ENCODE results near the gene CHRM1. TPM values are rescaled to one million over a fixed set of nuclear protein-coding genes. Genes with fewer than 3 reads are reported as not detected.

The CHRM1 gene
- total and polyA plus RNA-seq, 5 donors, result 0.07 to 0.24 (median 0.09) TPM; not detected in 2

GRCh38 chr11:62917906-62918502 is 3.2 kb downstream of the CHRM1 start:
- H3K4me1 ChIP-seq (ENCODE audit: control insufficient read depth, insufficient read depth, low read length), result no peaks in the 10 kb centered on the region
- H3K9me3 ChIP-seq (ENCODE audit: control insufficient read depth, low read length), result no peaks in the 10 kb centered on the region
- intact Hi-C loops (cut with DNase I), result no loop called here
- no peak for DNase-seq
- ATAC-seq, result no peak
- 82% methylated on average over 11 of the region's 11 CpGs for WGBS
- no peaks in the 10 kb centered on the region for H3K27me3 ChIP-seq (ENCODE audit: control insufficient read depth, insufficient read depth)
- H3K4me3 ChIP-seq (ENCODE audit: low read length), result no peak overlapping the region
- no peak overlapping the region for H3K27ac ChIP-seq (ENCODE audit: low read length)

- intact Hi-C loops (cut with DNase I), result no loop called here
Measured at GRCh38 chr11:62914416-62914815, 6.7 kb downstream of the CHRM1 start.

GRCh38 chr11:62912268-62912667 is 8.9 kb downstream of the CHRM1 start:
- DNase-seq, result no peak
- no peak for ATAC-seq
- WGBS, result 91% methylated on average over 3 of the region's 3 CpGs

More at GRCh38 chr11:62914416-62914815, 6.7 kb downstream of the CHRM1 start:
- ATAC-seq (no peak), DNase-seq (no peak)
- 92% methylated on average over 1 of the region's 1 CpG for WGBS
- Histone ChIP-seq H3K4me3 (ENCODE audit: low read length) (no peak overlapping the region), H3K4me1 (ENCODE audit: control insufficient read depth, insufficient read depth, low read length) (no peaks in the 10 kb centered on the region), H3K9me3 (ENCODE audit: control insufficient read depth, low read length) (no peaks in the 10 kb centered on the region), H3K27me3 (ENCODE audit: control insufficient read depth, insufficient read depth) (no peaks in the 10 kb centered on the region), H3K27ac (ENCODE audit: low read length) (no peak overlapping the region)

GRCh38 chr11:62911137-62912130 is 9.7 kb downstream of the CHRM1 start:
- Histone ChIP-seq H3K4me1 (ENCODE audit: control insufficient read depth, insufficient read depth, low read length) (no peaks in the 10 kb centered on the region), H3K27me3 (ENCODE audit: control insufficient read depth, insufficient read depth) (no peaks in the 10 kb centered on the region), H3K4me3 (ENCODE audit: low read length) (no peak overlapping the region), H3K9me3 (ENCODE audit: control insufficient read depth, low read length) (no peaks in the 10 kb centered on the region), H3K27ac (ENCODE audit: low read length) (no peak overlapping the region)
- WGBS, result 84% methylated on average over 14 of the region's 14 CpGs
- no peak for DNase-seq
- intact Hi-C loops (cut with DNase I), result no loop called here
- no peak for ATAC-seq

More at GRCh38 chr11:62912268-62912667, 8.9 kb downstream of the CHRM1 start:
- Histone ChIP-seq H3K27me3 (ENCODE audit: control insufficient read depth, insufficient read depth) (no peaks in the 10 kb centered on the region), H3K4me1 (ENCODE audit: control insufficient read depth, insufficient read depth, low read length) (no peaks in the 10 kb centered on the region), H3K4me3 (ENCODE audit: low read length) (no peak overlapping the region), H3K9me3 (ENCODE audit: control insufficient read depth, low read length) (no peaks in the 10 kb centered on the region), H3K27ac (ENCODE audit: low read length) (no peak overlapping the region)
- intact Hi-C loops (cut with DNase I), result no loop called here

GRCh38 chr11:62910141-62910882 is 10.9 kb downstream of the CHRM1 start:
- 97% methylated on average over 27 of the region's 27 CpGs for WGBS
- DNase-seq (no peak), ATAC-seq (no peak)
- Histone ChIP-seq H3K27ac (ENCODE audit: low read length) (no peak overlapping the region), H3K27me3 (ENCODE audit: control insufficient read depth, insufficient read depth) (no peaks in the 10 kb centered on the region), H3K4me1 (ENCODE audit: control insufficient read depth, insufficient read depth, low read length) (no peaks in the 10 kb centered on the region), H3K9me3 (ENCODE audit: control insufficient read depth, low read length) (no peaks in the 10 kb centered on the region), H3K4me3 (ENCODE audit: low read length) (no peak overlapping the region)
- intact Hi-C loops (cut with DNase I), result no loop called here

GRCh38 chr11:62909107-62909894 is 11.9 kb downstream of the CHRM1 start:
- Histone ChIP-seq H3K27ac (ENCODE audit: low read length) (peak overlapping the region; percentile 15), H3K4me1 (ENCODE audit: control insufficient read depth, insufficient read depth, low read length) (no peaks in the 10 kb centered on the region), H3K9me3 (ENCODE audit: control insufficient read depth, low read length) (no peaks in the 10 kb centered on the region), H3K27me3 (ENCODE audit: control insufficient read depth, insufficient read depth) (no peaks in the 10 kb centered on the region), H3K4me3 (ENCODE audit: low read length) (no peak overlapping the region)
- WGBS, result 46% methylated on average over 24 of the region's 24 CpGs
- ATAC-seq, result peak; percentile 58 to 86
- DNase-seq, result peak; percentile 79 to 89 (median 87)
- intact Hi-C loops (cut with DNase I), result loop anchor here in 1 of 4 donors (2.0 kb wide), 1 partner anchor 116 kb away; no protein-coding TSS in a partner anchor

- intact Hi-C loops (cut with DNase I), result loop anchor here in 1 of 4 donors (2.0 kb wide), 1 partner anchor 116 kb away; no protein-coding TSS in a partner anchor
- ATAC-seq, result peak in 1 of 2 donors; percentile 3
- 62% methylated on average over 9 of the region's 9 CpGs for WGBS
- H3K9me3 ChIP-seq (ENCODE audit: control insufficient read depth, low read length), result no peaks in the 10 kb centered on the region
- DNase-seq, result no peak
- H3K4me1 ChIP-seq (ENCODE audit: control insufficient read depth, insufficient read depth, low read length), result no peaks in the 10 kb centered on the region
- no peak overlapping the region for H3K4me3 ChIP-seq (ENCODE audit: low read length)
- no peak overlapping the region for H3K27ac ChIP-seq (ENCODE audit: low read length)
- no peaks in the 10 kb centered on the region for H3K27me3 ChIP-seq (ENCODE audit: control insufficient read depth, insufficient read depth)
Measured at GRCh38 chr11:62908468-62909072, 12.6 kb downstream of the CHRM1 start.

- intact Hi-C loops (cut with DNase I), result loop anchor here in 3 of 4 donors (1.0 to 2.0 kb wide), 3 partner anchors 117 to 119 kb away; no protein-coding TSS in a partner anchor
- Histone ChIP-seq H3K27me3 (ENCODE audit: control insufficient read depth, insufficient read depth) (no peaks in the 10 kb centered on the region), H3K4me3 (ENCODE audit: low read length) (no peak overlapping the region), H3K4me1 (ENCODE audit: control insufficient read depth, insufficient read depth, low read length) (no peaks in the 10 kb centered on the region), H3K27ac (ENCODE audit: low read length) (peak overlapping the region; percentile 43), H3K9me3 (ENCODE audit: control insufficient read depth, low read length) (no peaks in the 10 kb centered on the region)
- DNase-seq (peak; percentile 71 to 89 (median 88)), ATAC-seq (peak; percentile 74 to 77)
- WGBS, result 16% methylated on average over 14 of the region's 14 CpGs
Measured at GRCh38 chr11:62905927-62906531, 15.1 kb downstream of the CHRM1 start.

GRCh38 chr11:62905296-62905695 is 15.9 kb downstream of the CHRM1 start:
- intact Hi-C loops (cut with DNase I), result no loop called here
- Histone ChIP-seq H3K4me3 (ENCODE audit: low read length) (no peak overlapping the region), H3K27me3 (ENCODE audit: control insufficient read depth, insufficient read depth) (no peaks in the 10 kb centered on the region), H3K9me3 (ENCODE audit: control insufficient read depth, low read length) (no peaks in the 10 kb centered on the region), H3K27ac (ENCODE audit: low read length) (peak overlapping the region; percentile 43), H3K4me1 (ENCODE audit: control insufficient read depth, insufficient read depth, low read length) (no peaks in the 10 kb centered on the region)
- DNase-seq (no peak), ATAC-seq (peak; percentile 34 to 59)
- 22% methylated on average over 3 of the region's 3 CpGs for WGBS
